H1 (cell line): ENCODE data around the gene ADCY5. TPM values are rescaled to one million over a fixed set of nuclear protein-coding genes. Genes with fewer than 3 reads are reported as not detected.

ENCODE experiments used
- CTCF ChIA-PET: fragments of 300-600 bp; sonication (Branson Sonifier 250); formaldehyde crosslinking; loops from one replicate; lab custom pipeline; 2021; ENCODE audit not compliant: partially characterized antibody; lab: Charles Lee
- POLR2A ChIA-PET: fragments of 300-600 bp; sonication (Branson Sonifier 250); formaldehyde crosslinking; loops from one replicate; lab custom pipeline; 2021; ENCODE audit warnings: inconsistent platforms; ENCODE audit not compliant: partially characterized antibody; lab: Charles Lee
- DNase-seq, 2 experiments: peaks; one replicate each; pipeline versions ENCODE4 v3.0.0 to v3.0.0-alpha.2; 2010 to 2022; ENCODE audit warnings: low spot score in 2 of 2, low read depth in 1 of 2, mixed read lengths in 1 of 2
- FAIRE-seq: peaks from 2 replicates; lab custom pipeline; 2011; peaks lifted over from hg19 to GRCh38; lab: Jason Lieb, UNC
- H2AFZ ChIP-seq: 2 replicates; pipeline ENCODE4 v1.8.1; 2012; ENCODE audit warnings: low read length, inconsistent platforms
- H2AK5ac ChIP-seq: 2 replicates; pipeline ENCODE4 v1.6.1; 2013; ENCODE audit warnings: low read depth, low read length
- H2BK120ac ChIP-seq: replicated peaks from 2 replicates; pipeline ENCODE3; 2013; ENCODE audit warnings: low read depth, low read length, inconsistent platforms
- H2BK12ac ChIP-seq: 2 replicates; pipeline ENCODE4 v1.6.1; 2013; ENCODE audit warnings: low read depth, low read length
- H2BK15ac ChIP-seq: 2 replicates; pipeline ENCODE4 v1.6.1; 2013; ENCODE audit warnings: low read length
- H2BK20ac ChIP-seq: 2 replicates; pipeline ENCODE4 v1.6.1; 2013; ENCODE audit warnings: low read length
- H2BK5ac ChIP-seq: 2 replicates; pipeline ENCODE4 v1.6.1; 2013; ENCODE audit warnings: low read depth, low read length
- H3K14ac ChIP-seq: 2 replicates; pipeline ENCODE4 v1.6.1; 2013; ENCODE audit warnings: inconsistent platforms; ENCODE audit not compliant: insufficient read length
- H3K18ac ChIP-seq: 2 replicates; pipeline ENCODE4 v1.6.1; 2013; ENCODE audit warnings: low read length; ENCODE audit errors: extremely low read depth
- H3K23ac ChIP-seq: 2 replicates; pipeline ENCODE4 v1.6.1; 2013; ENCODE audit warnings: inconsistent platforms; ENCODE audit not compliant: insufficient read length
- H3K23me2 ChIP-seq: 2 replicates; pipeline ENCODE4 v1.6.1; 2013; ENCODE audit warnings: low read depth, low read length
- H3K27ac ChIP-seq: 2 replicates; pipeline ENCODE4 v1.6.1; 2011; ENCODE audit warnings: low read depth, low read length, inconsistent platforms
- H3K27me3 ChIP-seq, 4 experiments: replicated peaks in 1 of 4; 1 replicate in 1 of 4; 2 replicates in 3 of 4; pipeline versions ENCODE4 v1.6.1 to v1.8.1; 2011 to 2013; ENCODE audit warnings: low read length in 3 of 4, mild to moderate bottlenecking in 3 of 4, inconsistent platforms in 2 of 4, mixed read lengths in 2 of 4, moderate library complexity in 1 of 4; ENCODE audit not compliant: control insufficient read depth in 3 of 4, insufficient read depth in 3 of 4; ENCODE audit errors: extremely low read depth in 1 of 4
- H3K36me3 ChIP-seq, 4 experiments: 2 replicates each; pipeline versions ENCODE4 v1.6.1 to v1.8.1; 2011 to 2013; ENCODE audit warnings: mild to moderate bottlenecking in 4 of 4, low read length in 3 of 4, moderate library complexity in 2 of 4, control low read depth in 1 of 4, inconsistent platforms in 1 of 4; ENCODE audit not compliant: insufficient read depth in 4 of 4, control insufficient read depth in 2 of 4
- H3K4ac ChIP-seq: replicated peaks from 2 replicates; pipeline ENCODE3; 2013; ENCODE audit warnings: low read length, low read depth, mixed read lengths, inconsistent platforms; ENCODE audit not compliant: insufficient read length
- H3K4me1 ChIP-seq, 4 experiments: replicated peaks in 1 of 4; 1 replicate in 1 of 4; 2 replicates in 3 of 4; pipeline versions ENCODE4 v1.6.1 to v1.8.1; 2011 to 2013; ENCODE audit warnings: low read length in 3 of 4, inconsistent platforms in 2 of 4, mixed read lengths in 1 of 4; ENCODE audit not compliant: insufficient read depth in 4 of 4, control insufficient read depth in 3 of 4
- H3K4me2 ChIP-seq, 2 experiments: 2 replicates each; pipeline versions ENCODE4 v1.6.1 to v1.8.1; 2011 to 2013; ENCODE audit warnings: low read depth in 2 of 2, low read length in 2 of 2, control low read depth in 1 of 2, inconsistent platforms in 1 of 2, mild to moderate bottlenecking in 1 of 2; ENCODE audit not compliant: insufficient read depth in 1 of 2
- H3K4me3 ChIP-seq, 4 experiments: fragments of 200-600, 300-600 bp in 1 of 4; sonication (generic), shearing (Covaris generic), sonication (Bioruptor Twin) in 1 of 4; 2 replicates each; pipeline versions ENCODE4 v1.5.1 to v1.8.1; 2011 to 2016; ENCODE audit warnings: low read length in 4 of 4, low read depth in 3 of 4, control low read depth in 2 of 4, inconsistent platforms in 2 of 4, mild to moderate bottlenecking in 2 of 4, mixed read lengths in 1 of 4, moderate library complexity in 1 of 4; ENCODE audit not compliant: insufficient read depth in 2 of 4; ENCODE audit errors: extremely low read depth in 1 of 4
- H3K56ac ChIP-seq: replicated peaks from 2 replicates; pipeline ENCODE3; 2013; ENCODE audit warnings: low read depth, mild to moderate bottlenecking, mixed read lengths, low read length, inconsistent platforms; ENCODE audit not compliant: insufficient read length
- H3K79me1 ChIP-seq: 2 replicates; pipeline ENCODE4 v1.6.1; 2013; ENCODE audit warnings: low read depth, low read length, control low read depth
- H3K79me2 ChIP-seq, 2 experiments: 2 replicates each; pipeline versions ENCODE4 v1.6.1 to v1.8.1; 2012 to 2013; ENCODE audit warnings: low read length in 2 of 2, mild to moderate bottlenecking in 2 of 2, inconsistent platforms in 1 of 2; ENCODE audit not compliant: insufficient read depth in 2 of 2, control insufficient read depth in 1 of 2
- H3K9ac ChIP-seq, 4 experiments: replicated peaks in 1 of 4; 1 replicate in 1 of 4; 2 replicates in 3 of 4; pipeline versions ENCODE4 v1.6.1 to v1.8.1; 2011 to 2013; ENCODE audit warnings: low read depth in 3 of 4, low read length in 3 of 4, control low read depth in 2 of 4, mild to moderate bottlenecking in 2 of 4, moderate library complexity in 2 of 4, inconsistent platforms in 1 of 4; ENCODE audit errors: extremely low read depth in 1 of 4
- H3K9me3 ChIP-seq, 2 experiments: 2 replicates each; pipeline versions ENCODE4 v1.6.1 to v1.8.1; 2012 to 2013; ENCODE audit warnings: mild to moderate bottlenecking in 2 of 2, moderate library complexity in 2 of 2, control low read depth in 1 of 2, inconsistent platforms in 1 of 2, low read depth in 1 of 2, low read length in 1 of 2, mixed read lengths in 1 of 2; ENCODE audit not compliant: insufficient read depth in 2 of 2
- H4K20me1 ChIP-seq, 2 experiments: replicated peaks in 1 of 2; 2 replicates each; pipeline versions ENCODE3 to v1.8.1; 2011 to 2013; ENCODE audit warnings: inconsistent platforms in 2 of 2, low read length in 2 of 2, mild to moderate bottlenecking in 1 of 2; ENCODE audit not compliant: insufficient read depth in 2 of 2, control insufficient read depth in 1 of 2
- H4K5ac ChIP-seq: 2 replicates; pipeline ENCODE4 v1.6.1; 2013; ENCODE audit warnings: low read length, low read depth, mixed read lengths, inconsistent platforms; ENCODE audit not compliant: insufficient read length
- H4K8ac ChIP-seq: 2 replicates; pipeline ENCODE4 v1.8.0; 2013; ENCODE audit warnings: mild to moderate bottlenecking, moderate library complexity, low read length, inconsistent platforms; ENCODE audit not compliant: insufficient read depth; ENCODE audit errors: extremely low read depth
- H4K91ac ChIP-seq: replicated peaks from 2 replicates; pipeline ENCODE3; 2013; ENCODE audit warnings: low read length, mixed read lengths, inconsistent platforms; ENCODE audit not compliant: insufficient read length
- BACH1 ChIP-seq: IDR thresholded peaks from 2 replicates; pipeline ENCODE4 v1.6.1; 2012; ENCODE audit warnings: low read length, improper control_type of control experiment
- BCL11A ChIP-seq, 2 experiments: IDR thresholded peaks; one replicate each; pipeline ENCODE4 v1.6.1; 2011; ENCODE audit warnings: low read depth in 2 of 2, low read length in 2 of 2, mild to moderate bottlenecking in 2 of 2
- CBX8 ChIP-seq: fragments of 300-800, 300-1000 bp; sonication (generic); IDR thresholded peaks from 2 replicates; pipeline ENCODE4 v1.7.1; 2016; ENCODE audit warnings: low read depth, low read length, borderline replicate concordance
- CTBP2 ChIP-seq: IDR thresholded peaks from 2 replicates; pipeline ENCODE4 v1.7.0; 2011; ENCODE audit warnings: borderline replicate concordance, mild to moderate bottlenecking, moderate library complexity, mixed read lengths, low read length; ENCODE audit not compliant: insufficient read depth, insufficient read length
- E2F6 ChIP-seq: IDR thresholded peaks from 2 replicates; pipeline ENCODE4 v1.6.1; 2012; ENCODE audit warnings: inconsistent platforms
- GTF2F1 ChIP-seq: IDR thresholded peaks from 2 replicates; pipeline ENCODE4 v1.6.1; 2012; ENCODE audit warnings: low read depth, low read length, improper control_type of control experiment, borderline replicate concordance
- HDAC6 ChIP-seq: IDR thresholded peaks from one replicate; pipeline ENCODE4 v1.7.1; 2012; ENCODE audit warnings: low read depth, mild to moderate bottlenecking, inconsistent platforms, low read length, moderate library complexity
- JUND ChIP-seq: IDR thresholded peaks from 2 replicates; pipeline ENCODE4 v1.6.1; 2011; ENCODE audit warnings: mild to moderate bottlenecking, improper control_type of control experiment, low read length
- POU5F1 ChIP-seq: IDR thresholded peaks from 2 replicates; pipeline ENCODE4 v1.6.1; 2011; ENCODE audit warnings: low read depth, mild to moderate bottlenecking, low read length, moderate library complexity
- RNF2 ChIP-seq: fragments of 200-900, 300-1000 bp; sonication (generic); IDR thresholded peaks from 2 replicates; pipeline ENCODE4 v1.7.1; 2016; ENCODE audit warnings: borderline replicate concordance, low read depth, mild to moderate bottlenecking, antibody characterized with exemption, low read length; ENCODE audit not compliant: poor library complexity, severe bottlenecking; ENCODE audit errors: missing control alignments
- SP1 ChIP-seq: IDR thresholded peaks from 2 replicates; pipeline ENCODE4 v1.6.1; 2011; ENCODE audit warnings: low read depth, low read length
- SP4 ChIP-seq: IDR thresholded peaks from 2 replicates; pipeline ENCODE4 v1.6.1; 2012; ENCODE audit warnings: low read length, inconsistent platforms
- SUZ12 ChIP-seq: fragments of 200-600 bp; sonication (generic); IDR thresholded peaks from 2 replicates; pipeline ENCODE4 v1.6.1; 2012; ENCODE audit warnings: mild to moderate bottlenecking, inconsistent platforms, low read length, moderate library complexity, mixed read lengths
- TCF12 ChIP-seq: IDR thresholded peaks from 2 replicates; pipeline ENCODE4 v1.6.1; 2011; ENCODE audit warnings: low read depth, mild to moderate bottlenecking, low read length
- WGBS, 2 experiments: shearing (Covaris generic) in 1 of 2; methylation state at CpG; one replicate each; pipeline versions ENCODE4 v1.1.6 to v1.1.7; 2013 to 2015; ENCODE audit warnings: low lambda C conversion rate in 2 of 2, mixed read lengths in 2 of 2, inconsistent platforms in 1 of 2, low coverage in 1 of 2, missing lambda C conversion rate in 1 of 2; ENCODE audit not compliant: insufficient replicate concordance in 2 of 2, insufficient coverage in 1 of 2, insufficient read length in 1 of 2; ENCODE audit errors: extremely low coverage in 1 of 2, missing lambda C conversion rate in 1 of 2; 5-methylcytosine and 5-hydroxymethylcytosine counted together
- polyA plus RNA-seq, 7 experiments: library from polyadenylated mRNA; depleted of rRNA in 3 of 7; stranded (reverse) in 5 of 7; unstranded in 2 of 7; fragments of >200 nt in 5 of 7; fragments of 200-250 nt in 2 of 7; gene quantifications; 1 replicate in 5 of 7; 2 replicates in 1 of 7; 4 replicates in 1 of 7; pipeline versions ENCODE4 v1.2.1 to v1.2.3, GENCODE V29; 2011 to 2013; ENCODE audit warnings: missing spikeins in 2 of 7, mixed read lengths in 2 of 7
- total RNA-seq: library from RNA; stranded (reverse); fragmentation: NEBNext Ultra II Directional; extraction: Animal tissue kit (Norgen Biotek cat#: 25700); gene quantifications from 2 replicates; pipeline ENCODE4 v1.2.1, GENCODE V29; 2021

ADCY5 gene
- total and polyA plus RNA-seq, 2 of the 8 experiments (the other 6 are each of a cell fraction or from before 2014, with no cell fraction given): 18.9 to 40.8 TPM

- H3K36me3 ChIP-seq: peaks cover 0 to 2% (median 0%) of the 10 kb centered on the region in 4 experiments; a peak in 1 of 8 replicates
- H2BK20ac ChIP-seq: no peak overlapping the region
- DNase-seq (no peak), FAIRE-seq (no peak)
- peaks cover 11 to 38% (median 28%) of the 10 kb centered on the region in 4 experiments for H3K27me3 ChIP-seq
- no peak overlapping the region for H2AK5ac ChIP-seq
- no peak overlapping the region for H4K5ac ChIP-seq
- H3K9me3 ChIP-seq: no peaks in the 10 kb centered on the region
- no peak overlapping the region for H3K4me3 ChIP-seq
- H3K18ac ChIP-seq: no peak overlapping the region
- no peak overlapping the region for H3K56ac ChIP-seq
- no peak overlapping the region for H3K23ac ChIP-seq
- no peak overlapping the region for H3K4me2 ChIP-seq
- POLR2A ChIA-PET: no interaction called here
- H4K91ac ChIP-seq: no peak overlapping the region
- H2BK15ac ChIP-seq: no peak overlapping the region
- no peak overlapping the region for H2BK5ac ChIP-seq
- H3K23me2 ChIP-seq: peaks cover 10% of the 10 kb centered on the region; the same call in 1 of the 2 replicates
- H2BK12ac ChIP-seq: no peak overlapping the region
- no peak overlapping the region for H3K14ac ChIP-seq
- peaks cover 0 to 11% (median 4%) of the 10 kb centered on the region in 4 experiments; a peak in 5 of 7 replicates for H3K4me1 ChIP-seq
- CTCF ChIA-PET: interaction anchor here (1.0 to 2.6 kb wide), 13 partner anchors 13 to 178 kb away, joined by 3 to 7 read pairs (median 3); no protein-coding TSS in a partner anchor
- no peaks in the 10 kb centered on the region for H3K79me2 ChIP-seq
- H3K79me1 ChIP-seq: no peaks in the 10 kb centered on the region
- no peak overlapping the region for H3K27ac ChIP-seq
- WGBS, 2 experiments: 90% methylated on average over 4 of the region's 4 CpGs; no CpG with 5 or more reads in 1 of the 2 experiments
- H3K9ac ChIP-seq: no peak overlapping the region
- H4K20me1 ChIP-seq: peaks cover 2 to 4% of the 10 kb centered on the region in 2 experiments
- H2AFZ ChIP-seq: no peak overlapping the region
- H4K8ac ChIP-seq: no peak overlapping the region
- TF ChIP-seq POU5F1: no peak
- TF ChIP-seq JUND: no peak
- no peak for TF ChIP-seq CBX8
- no peak for TF ChIP-seq SP1
- TF ChIP-seq BCL11A (IDR thresholded peaks at IDR 0.05; ENCODE audit: low read depth in 2 of 2, low read length in 2 of 2): no peak
- TF ChIP-seq RNF2: no peak
- TF ChIP-seq BACH1: no peak
- TF ChIP-seq CTBP2: no peak
- TF ChIP-seq GTF2F1: no peak
- no peak for TF ChIP-seq E2F6
- TF ChIP-seq TCF12: no peak
- no peak for TF ChIP-seq SP4
- no peak for TF ChIP-seq HDAC6
- TF ChIP-seq SUZ12: no peak
- H2BK120ac ChIP-seq: no peak overlapping the region
- no peak overlapping the region for H3K4ac ChIP-seq
Measured at GRCh38 chr3:123451186-123451585, 2.3 kb upstream of the ADCY5 start.
